ENCODE data around the gene RHBG.
A peak's percentile ranks its signal among the peaks of the same experiment; 100 is the strongest.
"Not testable (repeated sequence)": the region's sequence is repeated elsewhere in the genome, so short reads cannot be mapped to it uniquely, and the experiment has no call there.

Gene RHBG

GRCh38 chr1:156368889-156369684, at the start of gene RHBG:
Gene RHBG (plus strand): TSS chr1:156369211. CDS start chr1:156369250, 39 bp downstream.
- no peak for DNase-seq

- DNase-seq: no peak
These were observed 49.3 kb upstream of the RHBG start for GRCh38 chr1:156319664-156320063.

- DNase-seq: no peak
These were observed 48.5 kb upstream of the RHBG start for GRCh38 chr1:156320560-156320959.

- not testable (repeated sequence) for DNase-seq
These were observed 45.8 kb upstream of the RHBG start for GRCh38 chr1:156323179-156323578.

- DNase-seq: no peak
These were observed 32.8 kb upstream of the RHBG start for GRCh38 chr1:156336242-156336641.

GRCh38 chr1:156337052-156337887, 31.7 kb upstream of the RHBG start:
- DNase-seq: no peak

GRCh38 chr1:156337888-156338179, 31.2 kb upstream of the RHBG start:
- DNase-seq: peak; percentile 66

GRCh38 chr1:156338180-156338976, 30.6 kb upstream of the RHBG start, which contains the start of the genes CCT3 and TSACC:
Gene CCT3 (minus strand): TSS chr1:156338292. CDS start chr1:156338184, 108 bp downstream.
Gene TSACC (plus strand): TSS chr1:156338526. CDS start chr1:156339758, 1,232 bp downstream.
- peak; percentile 98 for DNase-seq

- DNase-seq: no peak
These were observed 26.6 kb upstream of the RHBG start for GRCh38 chr1:156342166-156342955.

- no peak for DNase-seq
These were observed 24.6 kb upstream of the RHBG start for GRCh38 chr1:156344409-156344808.

GRCh38 chr1:156346035-156346434, 23.0 kb upstream of the RHBG start:
- DNase-seq: not testable (repeated sequence)

GRCh38 chr1:156346636-156347035, 22.4 kb upstream of the RHBG start:
- no peak for DNase-seq

GRCh38 chr1:156347331-156347730, 21.7 kb upstream of the RHBG start:
- DNase-seq: no peak

- not testable (repeated sequence) for DNase-seq
These were observed 16.5 kb upstream of the RHBG start for GRCh38 chr1:156352481-156352880.

GRCh38 chr1:156356262-156356874, 12.6 kb upstream of the RHBG start:
- DNase-seq: no peak

GRCh38 chr1:156356875-156357534, 12.0 kb upstream of the RHBG start:
- no peak for DNase-seq

- no peak for DNase-seq
These were observed 11.0 kb upstream of the RHBG start for GRCh38 chr1:156357977-156358376.

GRCh38 chr1:156358641-156359040, 10.4 kb upstream of the RHBG start:
- no peak for DNase-seq

- DNase-seq: no peak
These were observed 9.8 kb upstream of the RHBG start for GRCh38 chr1:156359249-156359648.

- DNase-seq: no peak
These were observed 9.0 kb upstream of the RHBG start for GRCh38 chr1:156359973-156360372.

- DNase-seq: no peak
These were observed 8.5 kb upstream of the RHBG start for GRCh38 chr1:156360534-156360933.
